Activated CD4-positive, alpha-beta memory T cell treated with anti-CD3 and anti-CD28 coated beads for 36 hours (primary cell): ENCODE measurements around the gene XYLT1. TPM values are rescaled to one million over a fixed set of nuclear protein-coding genes. Genes with fewer than 3 reads are reported as not detected.

ENCODE experiments used
- CTCF ChIA-PET: fragments of 350-600 bp; sonication (Branson Sonifier 250); formaldehyde crosslinking; loops from one replicate; lab custom pipeline; 2021; ENCODE audit warnings: antibody characterized with exemption, inconsistent platforms; lab: Charles Lee
- POLR2A ChIA-PET: fragments of 350-600 bp; sonication (Branson Sonifier 250); formaldehyde crosslinking; loops from one replicate; lab custom pipeline; 2021; ENCODE audit warnings: antibody characterized with exemption; lab: Charles Lee
- DNase-seq: peaks from one replicate; pipeline ENCODE4 v3.0.0-alpha.2; 2020
- H3K27ac Mint-ChIP-seq: one replicate; pipeline ENCODE4 v1.8.0; 2021; ENCODE audit warnings: mixed read lengths
- H3K27me3 Mint-ChIP-seq: one replicate; pipeline ENCODE4 v1.8.0; 2021; ENCODE audit warnings: mixed read lengths
- H3K36me3 Mint-ChIP-seq: one replicate; pipeline ENCODE4 v1.8.0; 2021; ENCODE audit warnings: mixed read lengths
- H3K4me1 Mint-ChIP-seq: one replicate; pipeline ENCODE4 v1.8.0; 2021; ENCODE audit warnings: low read depth, mixed read lengths
- H3K4me3 Mint-ChIP-seq: one replicate; pipeline ENCODE4 v1.8.0; 2021; ENCODE audit warnings: mild to moderate bottlenecking, mixed read lengths
- H3K9me3 Mint-ChIP-seq: one replicate; pipeline ENCODE4 v1.8.0; 2021; ENCODE audit warnings: mixed read lengths
- intact Hi-C: fragments of 100-400 bp; cut with micrococcal nuclease; formaldehyde crosslinking; loops from one replicate; pipeline ENCODE4 v1.15.1; 2023
- total RNA-seq, 2 experiments: library from RNA; stranded (reverse); gene quantifications; one replicate each; pipeline ENCODE4 v1.2.3, GENCODE V29; 2021

Gene XYLT1
- total RNA-seq, 2 experiments from 2014 or later: 6.2 to 6.8 TPM

DNA sequence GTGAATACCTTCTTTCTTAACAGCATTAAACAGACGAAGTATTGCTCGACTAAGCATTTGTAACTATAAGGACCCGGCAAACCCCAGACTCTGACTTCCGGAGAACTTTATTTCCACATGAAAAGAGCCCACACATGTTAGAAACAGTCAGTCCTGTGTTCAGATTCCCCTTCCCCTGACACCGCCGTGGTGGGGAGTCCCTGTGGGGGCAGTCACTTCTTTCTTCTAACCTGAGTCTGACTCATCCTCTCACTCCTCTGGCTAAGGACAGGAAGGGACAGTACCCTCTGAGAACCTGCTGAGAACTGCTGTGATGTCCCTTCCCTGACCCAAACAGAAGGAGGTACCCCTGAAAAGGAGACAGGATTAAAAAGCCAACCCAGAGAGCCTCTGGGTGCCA is 165.1 kb downstream of the XYLT1 start:
- Mint-ChIP-seq H3K36me3 (no peaks in the 10 kb centered on the region), H3K9me3 (no peaks in the 10 kb centered on the region), H3K27me3 (no peaks in the 10 kb centered on the region), H3K27ac (no peak overlapping the region), H3K4me3 (no peak overlapping the region), H3K4me1 (peaks cover 36% of the 10 kb centered on the region)
- intact Hi-C loops: no loop called here
- peak; percentile 74 for DNase-seq
- CTCF ChIA-PET: no interaction called here
- POLR2A ChIA-PET: interaction anchor here (1.0 kb wide), 1 partner anchor 54 kb away, joined by 3 read pairs; no protein-coding TSS in a partner anchor

DNA sequence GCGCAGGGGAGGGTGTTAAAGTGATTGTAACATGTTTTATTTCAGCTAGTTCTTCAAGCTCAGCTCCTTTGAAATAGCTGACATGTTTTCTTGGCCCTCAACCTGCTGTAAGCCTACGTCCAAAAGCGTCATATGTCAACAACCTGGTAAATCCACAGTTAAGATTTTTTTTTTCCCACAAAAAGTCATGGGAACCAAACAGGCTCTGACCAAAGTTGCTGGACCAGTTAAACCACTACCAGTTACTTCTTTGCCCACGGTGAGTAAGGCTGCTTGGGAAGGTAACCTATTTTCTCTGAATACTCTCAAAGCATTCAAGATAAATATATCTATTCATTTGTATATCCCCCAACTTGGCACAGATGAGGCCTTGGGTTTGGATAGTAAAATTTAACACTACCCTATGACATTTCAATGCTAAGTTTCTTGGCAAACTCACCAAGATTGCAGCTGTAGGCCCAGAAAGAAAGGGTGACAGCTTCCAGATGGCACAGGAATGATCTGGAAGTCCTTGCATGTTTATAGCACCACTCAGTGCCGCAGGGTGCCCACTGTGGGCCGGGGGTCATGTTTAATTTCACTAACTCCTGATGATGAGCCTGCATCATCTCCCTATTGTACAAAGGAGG is 166.2 kb downstream of the XYLT1 start:
- Mint-ChIP-seq H3K9me3 (no peaks in the 10 kb centered on the region), H3K4me3 (no peak overlapping the region), H3K27ac (no peak overlapping the region), H3K27me3 (no peaks in the 10 kb centered on the region), H3K36me3 (no peaks in the 10 kb centered on the region), H3K4me1 (peaks cover 36% of the 10 kb centered on the region)
- DNase-seq: no peak
- intact Hi-C loops: no loop called here
- ChIA-PET POLR2A (no interaction called here), CTCF (no interaction called here)

GRCh38 chr16:17304106-17304490 is 166.7 kb downstream of the XYLT1 start:
- intact Hi-C loops: no loop called here
- no peak overlapping the region for H3K4me3 Mint-ChIP-seq
- H3K4me1 Mint-ChIP-seq: peaks cover 36% of the 10 kb centered on the region
- no peak overlapping the region for H3K27ac Mint-ChIP-seq
- H3K36me3 Mint-ChIP-seq: no peaks in the 10 kb centered on the region
- no peak for DNase-seq
- CTCF ChIA-PET: no interaction called here
- no peaks in the 10 kb centered on the region for H3K27me3 Mint-ChIP-seq
- POLR2A ChIA-PET: no interaction called here
- no peaks in the 10 kb centered on the region for H3K9me3 Mint-ChIP-seq

- POLR2A ChIA-PET: no interaction called here
These were observed 167.7 kb downstream of the XYLT1 start for GRCh38 chr16:17303101-17303500.

DNA sequence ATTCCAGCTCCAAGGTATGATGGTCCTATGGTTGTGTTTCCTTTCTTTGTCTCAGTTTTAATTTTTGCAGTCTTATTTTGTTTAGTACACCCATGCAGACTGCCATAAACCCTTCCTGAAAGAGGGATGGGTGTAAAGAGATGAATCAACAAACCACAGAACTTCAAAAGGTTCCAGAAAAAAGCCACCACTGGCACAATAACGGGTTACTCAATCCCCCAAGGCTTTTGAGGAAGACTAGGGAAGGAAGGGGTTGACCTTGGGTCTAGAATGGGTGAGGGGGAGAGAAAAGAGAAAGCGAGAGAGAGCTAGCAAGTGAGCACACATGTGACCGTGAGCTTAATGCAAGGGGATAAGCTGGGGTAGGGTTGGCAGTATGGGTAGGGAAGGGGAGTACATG is 168.1 kb downstream of the XYLT1 start:
- no peak overlapping the region for H3K27ac Mint-ChIP-seq
- H3K27me3 Mint-ChIP-seq: no peaks in the 10 kb centered on the region
- intact Hi-C loops: no loop called here
- POLR2A ChIA-PET: no interaction called here
- no peak overlapping the region for H3K4me3 Mint-ChIP-seq
- H3K9me3 Mint-ChIP-seq: no peaks in the 10 kb centered on the region
- H3K36me3 Mint-ChIP-seq: no peaks in the 10 kb centered on the region
- CTCF ChIA-PET: interaction anchor here (1.3 kb wide), 1 partner anchor 90 kb away, joined by 3 read pairs; no protein-coding TSS in a partner anchor
- peaks cover 36% of the 10 kb centered on the region for H3K4me1 Mint-ChIP-seq
- no peak for DNase-seq

More at GRCh38 chr16:17303101-17303500, 167.7 kb downstream of the XYLT1 start:
- DNase-seq: no peak
- H3K4me3 Mint-ChIP-seq: no peak overlapping the region
- H3K9me3 Mint-ChIP-seq: no peaks in the 10 kb centered on the region
- H3K36me3 Mint-ChIP-seq: no peaks in the 10 kb centered on the region
- no peaks in the 10 kb centered on the region for H3K27me3 Mint-ChIP-seq
- peaks cover 36% of the 10 kb centered on the region for H3K4me1 Mint-ChIP-seq
- intact Hi-C loops: no loop called here
- no peak overlapping the region for H3K27ac Mint-ChIP-seq
- CTCF ChIA-PET: interaction anchor here (1.3 kb wide), 1 partner anchor 91 kb away, joined by 3 read pairs; no protein-coding TSS in a partner anchor

- no peaks in the 10 kb centered on the region for H3K36me3 Mint-ChIP-seq
These were observed 168.5 kb downstream of the XYLT1 start for GRCh38 chr16:17302214-17302613.

GRCh38 chr16:17301593-17302135 is 169.1 kb downstream of the XYLT1 start:
- H3K36me3 Mint-ChIP-seq: no peaks in the 10 kb centered on the region
- CTCF ChIA-PET: interaction anchor here (1.2 kb wide), 1 partner anchor 166 kb away, joined by 3 read pairs; no protein-coding TSS in a partner anchor
- H3K4me1 Mint-ChIP-seq: peaks cover 36% of the 10 kb centered on the region
- H3K4me3 Mint-ChIP-seq: no peak overlapping the region
- H3K9me3 Mint-ChIP-seq: no peaks in the 10 kb centered on the region
- POLR2A ChIA-PET: no interaction called here
- intact Hi-C loops: no loop called here
- no peaks in the 10 kb centered on the region for H3K27me3 Mint-ChIP-seq
- H3K27ac Mint-ChIP-seq: no peak overlapping the region
- DNase-seq: no peak

More at GRCh38 chr16:17302214-17302613, 168.5 kb downstream of the XYLT1 start:
- ChIA-PET POLR2A (no interaction called here), CTCF (interaction anchor here (1.2 to 1.3 kb wide), 2 partner anchors 90 to 165 kb away, joined by 3 read pairs; no protein-coding TSS in a partner anchor)
- Mint-ChIP-seq H3K27ac (no peak overlapping the region), H3K27me3 (no peaks in the 10 kb centered on the region), H3K9me3 (no peaks in the 10 kb centered on the region), H3K4me1 (peaks cover 36% of the 10 kb centered on the region), H3K4me3 (no peak overlapping the region)
- DNase-seq: no peak
- intact Hi-C loops: no loop called here

DNA sequence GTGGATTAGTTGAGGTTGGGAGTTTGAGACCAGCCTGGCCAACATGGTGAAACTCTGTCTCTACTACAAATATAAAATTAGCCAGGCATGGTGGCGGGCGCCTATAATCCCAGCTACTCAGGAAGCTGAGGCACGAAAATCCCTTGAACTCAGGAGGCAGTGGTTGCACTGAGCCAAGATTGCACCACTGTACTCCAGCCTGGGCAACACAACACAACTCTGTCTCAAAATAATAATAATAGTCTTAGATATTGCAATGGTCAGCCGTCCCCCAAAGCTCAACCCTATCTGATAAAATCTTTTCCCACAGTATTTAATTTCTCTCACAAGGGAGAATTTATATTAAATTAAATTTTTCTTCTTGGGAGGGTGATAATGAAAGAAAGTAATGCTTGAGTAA is 169.6 kb downstream of the XYLT1 start:
- no peaks in the 10 kb centered on the region for H3K27me3 Mint-ChIP-seq
- H3K4me3 Mint-ChIP-seq: no peak overlapping the region
- DNase-seq: no peak
- H3K9me3 Mint-ChIP-seq: no peaks in the 10 kb centered on the region
- peaks cover 36% of the 10 kb centered on the region for H3K4me1 Mint-ChIP-seq
- CTCF ChIA-PET: interaction anchor here (1.2 kb wide), 1 partner anchor 166 kb away, joined by 3 read pairs; no protein-coding TSS in a partner anchor
- no peak overlapping the region for H3K27ac Mint-ChIP-seq
- intact Hi-C loops: no loop called here
- POLR2A ChIA-PET: no interaction called here
- no peaks in the 10 kb centered on the region for H3K36me3 Mint-ChIP-seq

DNA sequence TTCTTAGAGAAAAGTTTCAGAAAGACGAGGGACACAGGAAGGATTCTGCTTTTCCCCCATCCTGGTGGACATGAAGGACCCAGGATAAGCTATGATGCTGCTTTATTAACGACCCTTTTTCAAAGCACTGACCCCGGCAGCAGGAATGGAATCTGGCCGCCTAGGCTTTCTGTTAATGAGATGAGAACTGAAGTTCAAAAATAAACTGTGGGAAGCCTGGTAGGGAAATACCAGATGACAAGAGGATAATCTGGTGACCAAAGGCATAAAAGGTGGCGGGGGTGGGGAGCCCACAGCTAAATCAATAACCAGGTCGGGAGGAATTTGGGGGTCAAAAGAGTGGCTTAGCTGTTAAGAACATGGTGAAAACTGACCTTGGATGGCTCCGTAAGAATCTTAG is 171.0 kb downstream of the XYLT1 start:
- Mint-ChIP-seq H3K9me3 (no peaks in the 10 kb centered on the region), H3K36me3 (no peaks in the 10 kb centered on the region), H3K4me3 (no peak overlapping the region), H3K27ac (no peak overlapping the region), H3K4me1 (peaks cover 22% of the 10 kb centered on the region), H3K27me3 (no peaks in the 10 kb centered on the region)
- intact Hi-C loops: no loop called here
- POLR2A ChIA-PET: no interaction called here
- DNase-seq: no peak
- CTCF ChIA-PET: no interaction called here

DNA sequence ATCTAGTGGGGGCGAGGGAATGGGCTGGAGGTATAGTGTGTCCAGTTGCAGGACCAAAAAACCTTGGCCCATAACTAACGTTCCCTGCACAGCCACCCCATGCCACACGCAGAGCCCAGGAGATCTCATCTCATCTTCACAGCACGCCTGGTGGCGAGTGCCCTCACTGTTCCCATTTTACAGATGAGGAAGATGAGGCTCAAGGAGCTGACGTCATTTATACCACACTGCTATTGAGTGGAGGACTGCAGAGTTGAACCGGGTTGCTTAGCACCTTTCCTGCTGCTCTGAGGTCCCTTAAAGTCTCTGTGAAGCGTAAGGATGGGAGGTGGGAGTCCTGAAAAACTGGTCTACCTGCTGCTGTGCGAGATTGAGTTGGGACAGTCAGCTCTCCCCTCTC is 172.5 kb downstream of the XYLT1 start:
- H3K36me3 Mint-ChIP-seq: no peaks in the 10 kb centered on the region
- no peak for DNase-seq
- POLR2A ChIA-PET: no interaction called here

DNA sequence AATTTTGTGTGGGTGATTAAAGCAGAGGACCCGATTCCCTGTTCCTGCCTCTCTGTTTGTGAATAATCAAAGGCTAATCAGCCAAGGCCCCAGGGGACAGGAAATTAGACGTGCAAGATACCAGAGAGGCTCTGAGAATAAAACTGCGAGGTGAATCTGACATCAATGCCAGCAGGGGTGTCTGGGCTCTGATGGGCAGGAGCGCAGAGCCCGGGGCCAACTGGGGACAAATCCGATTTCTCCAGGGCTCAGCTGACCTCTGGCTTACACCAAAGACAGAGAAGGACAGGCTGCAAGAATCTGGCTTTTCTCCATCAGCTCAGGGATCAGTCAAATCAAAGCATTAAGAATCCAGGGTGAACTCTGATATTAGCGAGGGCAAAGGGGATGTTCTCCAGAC is 174.3 kb downstream of the XYLT1 start:
- POLR2A ChIA-PET: no interaction called here
- H3K4me1 Mint-ChIP-seq: no peaks in the 10 kb centered on the region
- no peaks in the 10 kb centered on the region for H3K9me3 Mint-ChIP-seq
- no peak for DNase-seq
- H3K36me3 Mint-ChIP-seq: no peaks in the 10 kb centered on the region
- intact Hi-C loops: no loop called here
- H3K4me3 Mint-ChIP-seq: no peak overlapping the region
- CTCF ChIA-PET: no interaction called here
- H3K27me3 Mint-ChIP-seq: no peaks in the 10 kb centered on the region
- H3K27ac Mint-ChIP-seq: no peak overlapping the region

More for the DNA sequence above, 172.5 kb downstream of the XYLT1 start:
- intact Hi-C loops: no loop called here
- no peak overlapping the region for H3K27ac Mint-ChIP-seq
- H3K27me3 Mint-ChIP-seq: no peaks in the 10 kb centered on the region
- CTCF ChIA-PET: no interaction called here
- no peak overlapping the region for H3K4me3 Mint-ChIP-seq
- H3K4me1 Mint-ChIP-seq: peaks cover 14% of the 10 kb centered on the region
- no peaks in the 10 kb centered on the region for H3K9me3 Mint-ChIP-seq

DNA sequence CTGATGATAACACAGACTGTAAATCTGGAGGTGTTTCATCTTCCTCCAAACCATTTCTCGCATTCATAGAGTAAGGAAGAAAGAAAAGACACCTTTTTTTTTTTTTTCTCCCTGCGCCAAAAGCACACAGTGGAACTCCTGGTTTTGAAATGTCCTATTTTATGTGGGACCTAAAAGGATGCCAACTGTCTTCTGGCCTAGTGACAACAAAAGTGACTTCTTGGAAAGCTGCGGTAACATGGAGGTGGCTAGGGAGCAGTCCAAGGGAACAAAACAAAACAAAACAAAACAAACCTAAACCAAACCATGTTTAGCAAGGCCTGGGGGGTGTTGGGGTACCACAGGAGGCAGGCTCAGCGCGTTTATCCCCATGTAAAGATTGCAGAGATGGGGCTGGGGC is 174.8 kb downstream of the XYLT1 start:
- H3K4me1 Mint-ChIP-seq: no peaks in the 10 kb centered on the region
- no peak overlapping the region for H3K27ac Mint-ChIP-seq
- ChIA-PET POLR2A (no interaction called here), CTCF (no interaction called here)
- DNase-seq: no peak
- no peak overlapping the region for H3K4me3 Mint-ChIP-seq
- intact Hi-C loops: no loop called here
- H3K9me3 Mint-ChIP-seq: no peaks in the 10 kb centered on the region
- H3K36me3 Mint-ChIP-seq: no peaks in the 10 kb centered on the region
- no peaks in the 10 kb centered on the region for H3K27me3 Mint-ChIP-seq

DNA sequence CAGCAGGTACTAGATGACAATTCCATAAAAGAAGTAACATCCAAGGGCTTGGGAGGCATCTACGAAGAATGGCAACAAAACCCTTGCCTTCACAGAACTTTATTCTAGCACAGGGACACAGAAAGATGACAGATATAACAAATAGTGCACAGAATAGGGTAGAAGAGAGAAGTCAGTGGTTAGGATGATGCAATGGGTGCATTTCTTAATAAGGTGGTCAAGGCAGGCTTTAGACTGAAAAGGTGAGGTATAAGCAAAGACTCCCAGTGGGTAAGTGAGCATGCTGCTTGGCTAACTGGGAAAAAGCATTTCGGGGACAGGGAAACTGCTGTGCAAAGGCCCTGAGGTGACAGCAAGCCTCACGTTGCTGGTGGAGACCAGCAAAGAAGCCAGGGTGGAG is 175.9 kb downstream of the XYLT1 start:
- no peaks in the 10 kb centered on the region for H3K4me1 Mint-ChIP-seq
- POLR2A ChIA-PET: no interaction called here
- no peak for DNase-seq
- H3K27ac Mint-ChIP-seq: no peak overlapping the region
- no peaks in the 10 kb centered on the region for H3K9me3 Mint-ChIP-seq
- intact Hi-C loops: no loop called here
- no peaks in the 10 kb centered on the region for H3K27me3 Mint-ChIP-seq
- H3K36me3 Mint-ChIP-seq: no peaks in the 10 kb centered on the region
- no peak overlapping the region for H3K4me3 Mint-ChIP-seq
- CTCF ChIA-PET: no interaction called here
